IMR-90 (cell line): Measurements from ENCODE around the gene METTL22. TPM values are rescaled to one million over a fixed set of nuclear protein-coding genes. Genes with fewer than 3 reads are reported as not detected.

ENCODE experiments used
- ATAC-seq: fragments of 200-7000 bp; cut with Tn5 transposase; 2 replicates; pipeline ENCODE4 v1.9.1; 2020; ENCODE audit warnings: low read depth, mild to moderate bottlenecking, moderate library complexity
- BruUV-seq: library from RNA; stranded (reverse); fragments of 400-500 nt; replicated peaks from 2 replicates; lab custom pipeline; 2021; lab: Mats Ljungman, UMichigan
- CTCF ChIA-PET: fragments of 300-600 bp; formaldehyde crosslinking; extraction: SDS; loops from one replicate; lab custom pipeline; 2021; ENCODE audit warnings: antibody characterized with exemption; lab: Yijun Ruan, JAX
- POLR2A ChIA-PET: fragments of 300-600 bp; sonication (Branson Sonifier 250); formaldehyde crosslinking; loops from one replicate; lab custom pipeline; 2022; ENCODE audit warnings: antibody characterized with exemption; ENCODE audit not compliant: unreplicated experiment; lab: Charles Lee
- DNase-seq: peaks from one replicate; pipeline ENCODE4 v3.0.0; 2013
- H2AFZ ChIP-seq: replicated peaks from 2 replicates; pipeline ENCODE3; 2013; ENCODE audit warnings: low read length, mild to moderate bottlenecking; ENCODE audit not compliant: poor library complexity
- H2AK5ac ChIP-seq: 2 replicates; pipeline ENCODE4 v1.6.1; 2013; ENCODE audit warnings: low read depth, low read length, inconsistent platforms
- H2AK9ac ChIP-seq: replicated peaks from 2 replicates; pipeline ENCODE3; 2013; ENCODE audit warnings: mild to moderate bottlenecking, low read depth, low read length, moderate library complexity; ENCODE audit not compliant: poor library complexity
- H2BK120ac ChIP-seq: 2 replicates; pipeline ENCODE4 v1.6.1; 2013; ENCODE audit warnings: low read depth, low read length, inconsistent platforms
- H2BK15ac ChIP-seq: 3 replicates; pipeline ENCODE4 v1.6.1; 2013; ENCODE audit warnings: low read depth, low read length, inconsistent platforms
- H2BK20ac ChIP-seq: 2 replicates; pipeline ENCODE4 v1.6.1; 2013; ENCODE audit warnings: low read depth, mild to moderate bottlenecking, inconsistent platforms, low read length, moderate library complexity
- H2BK5ac ChIP-seq: 2 replicates; pipeline ENCODE4 v1.6.1; 2013; ENCODE audit warnings: mild to moderate bottlenecking, low read depth, low read length, inconsistent platforms; ENCODE audit not compliant: poor library complexity, severe bottlenecking
- H3K14ac ChIP-seq: replicated peaks from 2 replicates; pipeline ENCODE4 v1.6.1; 2013; ENCODE audit warnings: low read depth, low read length, inconsistent platforms
- H3K18ac ChIP-seq: 2 replicates; pipeline ENCODE4 v1.6.1; 2013; ENCODE audit warnings: low read depth, low read length, control low read depth
- H3K23ac ChIP-seq: 2 replicates; pipeline ENCODE4 v1.6.1; 2013; ENCODE audit warnings: low read depth, low read length, inconsistent platforms
- H3K27ac ChIP-seq: 2 replicates; pipeline ENCODE4 v1.5.1; 2013; ENCODE audit warnings: mild to moderate bottlenecking, control low read depth, low read length; ENCODE audit not compliant: insufficient read depth
- H3K27me3 ChIP-seq: 2 replicates; pipeline ENCODE4 v1.6.1; 2013; ENCODE audit warnings: low read length; ENCODE audit not compliant: control insufficient read depth, insufficient read depth
- H3K36me3 ChIP-seq: 2 replicates; pipeline ENCODE4 v1.6.1; 2013; ENCODE audit warnings: low read length, mixed read lengths; ENCODE audit not compliant: control insufficient read depth, insufficient read depth
- H3K4ac ChIP-seq: 2 replicates; pipeline ENCODE4 v1.6.1; 2013; ENCODE audit warnings: low read depth, low read length, inconsistent platforms
- H3K4me1 ChIP-seq: 2 replicates; pipeline ENCODE4 v1.6.1; 2013; ENCODE audit warnings: low read length, mixed read lengths; ENCODE audit not compliant: control insufficient read depth, insufficient read depth
- H3K4me2 ChIP-seq: 2 replicates; pipeline ENCODE4 v1.6.1; 2013; ENCODE audit warnings: low read depth, mild to moderate bottlenecking, control low read depth, low read length, moderate library complexity
- H3K4me3 ChIP-seq: 2 replicates; pipeline ENCODE4 v1.5.1; 2013; ENCODE audit warnings: low read depth, mild to moderate bottlenecking, control low read depth, low read length, moderate library complexity; ENCODE audit not compliant: insufficient read depth
- H3K56ac ChIP-seq: 2 replicates; pipeline ENCODE4 v1.6.1; 2013; ENCODE audit warnings: low read length, inconsistent platforms; ENCODE audit not compliant: insufficient read depth; ENCODE audit errors: extremely low read depth
- H3K79me1 ChIP-seq, 2 experiments: 2 replicates each; pipeline ENCODE4 v1.6.1; 2013; ENCODE audit warnings: low read length in 2 of 2, inconsistent platforms in 1 of 2, low read depth in 1 of 2
- H3K9ac ChIP-seq: 2 replicates; pipeline ENCODE4 v1.6.1; 2013; ENCODE audit warnings: low read depth, low read length, control low read depth
- H3K9me1 ChIP-seq: 2 replicates; pipeline ENCODE4 v1.6.1; 2013; ENCODE audit warnings: low read length, inconsistent platforms; ENCODE audit not compliant: insufficient read depth
- H3K9me3 ChIP-seq: 2 replicates; pipeline ENCODE4 v1.6.1; 2013; ENCODE audit warnings: low read length; ENCODE audit not compliant: control insufficient read depth, insufficient read depth
- H4K20me1 ChIP-seq: 2 replicates; pipeline ENCODE4 v1.6.1; 2013; ENCODE audit warnings: low read length, inconsistent platforms; ENCODE audit not compliant: insufficient read depth
- H4K5ac ChIP-seq: 2 replicates; pipeline ENCODE4 v1.6.1; 2013; ENCODE audit warnings: mild to moderate bottlenecking, low read depth, low read length, control low read depth
- H4K8ac ChIP-seq, 2 experiments: 2 replicates each; pipeline ENCODE4 v1.6.1; 2013; ENCODE audit warnings: low read depth in 2 of 2, low read length in 2 of 2, control low read depth in 1 of 2, inconsistent platforms in 1 of 2
- H4K91ac ChIP-seq: 2 replicates; pipeline ENCODE4 v1.6.1; 2013; ENCODE audit warnings: low read depth, low read length, inconsistent platforms; ENCODE audit not compliant: insufficient read depth
- BHLHE40 ChIP-seq: fragments of 150-350 bp; IDR thresholded peaks from 2 replicates; pipeline ENCODE4 v1.6.1; 2016; ENCODE audit warnings: mild to moderate bottlenecking, low read depth, low read length
- CEBPB ChIP-seq: IDR thresholded peaks from 2 replicates; pipeline ENCODE4 v1.6.1; 2012; ENCODE audit warnings: low read depth, low read length, improper control_type of control experiment
- CHD1 ChIP-seq: IDR thresholded peaks from 2 replicates; pipeline ENCODE4 v1.6.1; 2012; ENCODE audit warnings: low read depth, low read length, improper control_type of control experiment
- CTCF ChIP-seq: conservative IDR thresholded peaks from 2 replicates; pipeline ENCODE4 v1.5.1; 2012; ENCODE audit warnings: mild to moderate bottlenecking, low read depth, low read length, improper control_type of control experiment
- ELK1 ChIP-seq: fragments of 150-350 bp; IDR thresholded peaks from 2 replicates; pipeline ENCODE4 v1.6.1; 2016; ENCODE audit warnings: low read depth, mild to moderate bottlenecking, low read length, moderate library complexity, borderline replicate concordance
- FOS ChIP-seq: fragments of 150-350 bp; IDR thresholded peaks from 2 replicates; pipeline ENCODE4 v1.6.1; 2016; ENCODE audit warnings: low read depth, low read length
- MAFK ChIP-seq: IDR thresholded peaks from 2 replicates; pipeline ENCODE4 v1.6.1; 2012; ENCODE audit warnings: low read depth, low read length, improper control_type of control experiment
- MAZ ChIP-seq: IDR thresholded peaks from 2 replicates; pipeline ENCODE4 v1.6.1; 2012; ENCODE audit warnings: low read depth, mild to moderate bottlenecking, low read length, improper control_type of control experiment, moderate library complexity, borderline replicate concordance
- MXI1 ChIP-seq: IDR thresholded peaks from 2 replicates; pipeline ENCODE4 v1.6.1; 2012; ENCODE audit warnings: low read depth, mild to moderate bottlenecking, low read length, moderate library complexity, borderline replicate concordance
- NFE2L2 ChIP-seq: fragments of 150-350 bp; IDR thresholded peaks from 2 replicates; pipeline ENCODE4 v1.6.1; 2016; ENCODE audit warnings: low read depth, mild to moderate bottlenecking, low read length
- POLR2A ChIP-seq: IDR thresholded peaks from 2 replicates; pipeline ENCODE4 v1.6.1; 2012; ENCODE audit warnings: mild to moderate bottlenecking, low read depth, low read length
- RAD21 ChIP-seq: IDR thresholded peaks from 2 replicates; pipeline ENCODE4 v1.6.1; 2012; ENCODE audit warnings: low read length, improper control_type of control experiment
- RCOR1 ChIP-seq: IDR thresholded peaks from 2 replicates; pipeline ENCODE4 v1.6.1; 2012; ENCODE audit warnings: mild to moderate bottlenecking, low read length, improper control_type of control experiment; ENCODE audit not compliant: insufficient replicate concordance
- USF2 ChIP-seq: fragments of 150-350 bp; IDR thresholded peaks from 2 replicates; pipeline ENCODE4 v1.6.1; 2017; ENCODE audit warnings: mild to moderate bottlenecking, antibody characterized with exemption, low read length, low read depth
- WGBS, 2 experiments: methylation state at CpG; one replicate each; pipeline versions ENCODE4 v1.1.5 to v1.1.7; 2013; ENCODE audit warnings: missing lambda C conversion rate in 2 of 2; ENCODE audit not compliant: insufficient read length in 1 of 2; ENCODE audit errors: extremely low coverage in 2 of 2; 5-methylcytosine and 5-hydroxymethylcytosine counted together
- dilution Hi-C: fragments of 300-500 bp; cut with HindIII; formaldehyde crosslinking; loops from one replicate; pipeline ENCODE4 v1.14.3; 2018; ENCODE audit warnings: low sequenced_read_pairs; ENCODE audit not compliant: unreplicated experiment
- in situ Hi-C: fragments of 300-500 bp; cut with MboI; formaldehyde crosslinking; loops from 3 replicates; pipeline ENCODE4 v1.14.3; 2019; ENCODE audit warnings: low sequenced_read_pairs, inconsistent platforms, mixed read lengths
- intact Hi-C: fragments of 100-400 bp; cut with micrococcal nuclease; formaldehyde crosslinking; loops from 2 replicates; pipeline ENCODE4 v1.10.0; 2022
- polyA plus RNA-seq, 3 experiments: library from polyadenylated mRNA; depleted of rRNA; stranded (reverse); fragments of >200 nt; gene quantifications; 2 replicates each; pipeline ENCODE4 v1.2.3, GENCODE V29; 2012; ENCODE audit warnings: low replicate concordance in 1 of 3
- total RNA-seq: library from RNA; depleted of rRNA; stranded (reverse); fragments of >200 nt; gene quantifications from 2 replicates; pipeline ENCODE4 v1.2.3, GENCODE V29; 2012

Gene METTL22
- total and polyA plus RNA-seq, 2 of the 4 experiments (the other 2 are of a cell fraction), result 27.2 to 51.2 TPM

GRCh38 chr16:8644211-8645140 lies 23.0 kb downstream of the METTL22 start:
- TF ChIP-seq MAFK (no peak), BHLHE40 (no peak), ELK1 (no peak), CTCF (no peak), USF2 (no peak), CEBPB (no peak), FOS (no peak), MAZ (no peak), CHD1 (no peak), MXI1 (no peak), RCOR1 (no peak), POLR2A (no peak), NFE2L2 (no peak), RAD21 (no peak)
- Histone ChIP-seq H3K4ac (no peak overlapping the region), H3K9me3 (no peaks in the 10 kb centered on the region), H4K8ac (no peak overlapping the region), H4K5ac (no peak overlapping the region), H2AK5ac (no peak overlapping the region), H2AFZ (no peak overlapping the region), H3K4me1 (no peaks in the 10 kb centered on the region), H3K27ac (no peak overlapping the region), H3K23ac (no peak overlapping the region), H3K4me2 (no peak overlapping the region), H3K18ac (no peak overlapping the region), H2BK5ac (no peak overlapping the region), H4K20me1 (no peaks in the 10 kb centered on the region), H3K9ac (no peak overlapping the region), H3K79me1 (no peaks in the 10 kb centered on the region), H2BK120ac (no peak overlapping the region), H2BK20ac (no peak overlapping the region), H4K91ac (no peak overlapping the region), H3K4me3 (no peak overlapping the region), H3K27me3 (no peaks in the 10 kb centered on the region), H3K9me1 (no peaks in the 10 kb centered on the region), H3K14ac (no peak overlapping the region), H2BK15ac (no peak overlapping the region), H3K36me3 (peaks cover 72% of the 10 kb centered on the region), H2AK9ac (no peak overlapping the region), H3K56ac (no peak overlapping the region)
- intact Hi-C loops (no loop called here), in situ Hi-C loops (loop anchor here (5.0 kb wide), 1 partner anchor 77 kb away; no protein-coding TSS in a partner anchor), dilution Hi-C loops (no loop called here)
- no TSS peak for BruUV-seq
- WGBS, 2 experiments, result 98% methylated on average over 9 of the region's 29 CpGs; no CpG with 5 or more reads in 1 of the 2 experiments
- DNase-seq, result no peak
- ChIA-PET CTCF (interaction anchor here (1.1 kb wide), 1 partner anchor 8 kb away, joined by 3 read pairs; no protein-coding TSS in a partner anchor), POLR2A (no interaction called here)
- no peak for ATAC-seq
